Measurements from ENCODE around the gene PRKCZ. TPM values are rescaled to one million over a fixed set of nuclear protein-coding genes. Genes with fewer than 3 reads are reported as not detected.
A peak's percentile ranks its signal among the peaks of the same experiment; 100 is the strongest.

Gene PRKCZ
- total RNA-seq, 1 donor from 2014 or later = 7.8 TPM

DNA sequence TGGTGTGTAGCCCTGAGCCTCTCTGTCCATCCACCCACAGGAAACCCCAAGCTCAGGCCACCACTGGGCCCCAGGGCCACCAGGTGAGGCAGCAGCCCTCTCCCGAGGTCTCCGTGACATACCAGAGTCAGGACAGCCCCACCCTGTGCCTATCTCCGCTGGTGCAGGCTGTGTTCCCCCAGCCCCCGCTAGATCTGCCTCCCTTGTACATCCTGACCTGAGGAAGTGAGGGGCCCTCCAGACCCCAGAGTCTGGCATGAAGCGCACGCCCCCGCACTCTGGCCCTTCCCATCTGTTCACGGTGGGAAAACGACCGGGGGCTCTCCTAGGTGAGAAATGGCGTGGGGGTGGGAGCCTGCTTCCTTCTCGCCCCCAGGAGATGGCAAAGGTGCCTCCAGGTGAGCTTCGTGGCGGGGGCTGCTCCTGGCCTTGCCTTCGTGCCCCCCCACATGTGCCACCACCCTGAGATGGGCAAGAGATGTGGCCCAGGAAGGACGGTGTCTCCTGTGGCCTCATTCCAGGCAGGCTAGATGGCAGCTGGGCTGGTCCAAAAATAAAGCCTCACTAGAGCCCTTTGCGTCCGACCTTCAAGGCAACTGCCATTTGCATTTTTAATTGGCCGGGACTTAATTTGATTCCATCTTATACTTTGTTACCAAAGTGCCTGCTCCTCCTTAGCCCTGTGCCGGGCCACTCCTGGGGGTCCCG lies 28.0 kb upstream of the PRKCZ start:
- no peak for DNase-seq (ENCODE audit: low spot score)
- peaks cover 3% of the 10 kb centered on the region for H3K4me1 Mint-ChIP-seq (ENCODE audit: low read depth)
- TF ChIP-seq, protein P1, sequence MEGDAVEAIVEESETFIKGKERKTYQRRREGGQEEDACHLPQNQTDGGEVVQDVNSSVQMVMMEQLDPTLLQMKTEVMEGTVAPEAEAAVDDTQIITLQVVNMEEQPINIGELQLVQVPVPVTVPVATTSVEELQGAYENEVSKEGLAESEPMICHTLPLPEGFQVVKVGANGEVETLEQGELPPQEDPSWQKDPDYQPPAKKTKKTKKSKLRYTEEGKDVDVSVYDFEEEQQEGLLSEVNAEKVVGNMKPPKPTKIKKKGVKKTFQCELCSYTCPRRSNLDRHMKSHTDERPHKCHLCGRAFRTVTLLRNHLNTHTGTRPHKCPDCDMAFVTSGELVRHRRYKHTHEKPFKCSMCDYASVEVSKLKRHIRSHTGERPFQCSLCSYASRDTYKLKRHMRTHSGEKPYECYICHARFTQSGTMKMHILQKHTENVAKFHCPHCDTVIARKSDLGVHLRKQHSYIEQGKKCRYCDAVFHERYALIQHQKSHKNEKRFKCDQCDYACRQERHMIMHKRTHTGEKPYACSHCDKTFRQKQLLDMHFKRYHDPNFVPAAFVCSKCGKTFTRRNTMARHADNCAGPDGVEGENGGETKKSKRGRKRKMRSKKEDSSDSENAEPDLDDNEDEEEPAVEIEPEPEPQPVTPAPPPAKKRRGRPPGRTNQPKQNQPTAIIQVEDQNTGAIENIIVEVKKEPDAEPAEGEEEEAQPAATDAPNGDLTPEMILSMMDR (IDR thresholded peaks at IDR 0.05) = no peak
- peaks cover 47% of the 10 kb centered on the region for H3K27me3 Mint-ChIP-seq (ENCODE audit: low read depth)
- H3K9me3 Mint-ChIP-seq (ENCODE audit: low read depth) = no peaks in the 10 kb centered on the region
- no peak overlapping the region for H3K4me3 Mint-ChIP-seq (ENCODE audit: unreplicated experiment)
- H3K36me3 Mint-ChIP-seq (ENCODE audit: low read depth) = peaks cover 2% of the 10 kb centered on the region
- H3K27ac Mint-ChIP-seq (ENCODE audit: unreplicated experiment) = no peak overlapping the region

DNA sequence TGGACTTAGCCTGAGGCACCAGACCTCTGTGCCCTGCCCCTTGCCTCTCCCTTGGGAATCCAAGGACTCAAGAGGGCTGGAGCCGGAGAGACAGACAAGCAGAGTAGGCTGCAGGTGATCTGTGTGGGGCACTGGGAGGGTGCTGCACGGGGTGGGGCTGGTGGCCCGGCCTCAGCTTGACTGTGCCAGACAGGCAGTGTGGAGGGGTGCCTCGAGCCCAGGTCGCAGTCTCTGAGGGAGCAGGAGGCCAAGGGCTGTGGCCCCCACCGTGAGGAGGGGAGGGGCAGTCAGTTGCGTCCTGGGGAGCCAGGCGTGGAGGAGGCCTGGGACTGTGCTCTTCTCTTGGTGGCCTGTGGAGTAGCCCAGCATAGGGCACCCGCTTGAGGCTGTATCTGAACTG lies 27.0 kb upstream of the PRKCZ start:
- peaks cover 2% of the 10 kb centered on the region for H3K36me3 Mint-ChIP-seq (ENCODE audit: low read depth)
- DNase-seq (ENCODE audit: low spot score) = peak; percentile 90
- no peaks in the 10 kb centered on the region for H3K9me3 Mint-ChIP-seq (ENCODE audit: low read depth)
- no peak overlapping the region for H3K27ac Mint-ChIP-seq (ENCODE audit: unreplicated experiment)
- TF ChIP-seq, protein P1 (IDR thresholded peaks at IDR 0.05) = no peak
- H3K4me1 Mint-ChIP-seq (ENCODE audit: low read depth) = peaks cover 3% of the 10 kb centered on the region
- H3K27me3 Mint-ChIP-seq (ENCODE audit: low read depth) = peaks cover 45% of the 10 kb centered on the region
- no peak overlapping the region for H3K4me3 Mint-ChIP-seq (ENCODE audit: unreplicated experiment)

DNA sequence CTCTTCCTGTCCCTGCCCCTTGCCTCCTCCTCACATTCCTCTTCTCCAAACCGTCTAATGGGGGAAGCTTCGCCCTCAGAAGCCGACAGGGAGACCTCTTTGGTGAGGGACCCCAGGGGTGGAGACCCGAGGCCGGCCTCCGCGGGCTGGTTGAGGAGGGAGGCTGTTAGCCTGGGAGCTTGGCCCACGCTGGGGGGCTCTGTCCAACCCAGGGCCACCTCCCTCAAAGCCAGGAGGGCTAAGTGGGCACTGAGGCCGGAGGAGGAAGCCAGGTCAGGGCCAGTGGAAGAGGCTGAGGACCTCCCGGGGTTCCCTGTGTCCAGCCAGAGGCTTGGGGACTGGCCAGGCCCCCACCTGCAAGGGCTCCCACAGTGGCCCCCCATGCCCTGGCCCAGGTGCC lies 25.8 kb upstream of the PRKCZ start:
- H3K27me3 Mint-ChIP-seq (ENCODE audit: low read depth) = peaks cover 41% of the 10 kb centered on the region
- H3K36me3 Mint-ChIP-seq (ENCODE audit: low read depth) = no peaks in the 10 kb centered on the region
- TF ChIP-seq, protein P1 (IDR thresholded peaks at IDR 0.05) = no peak
- no peak for DNase-seq (ENCODE audit: low spot score)
- H3K4me3 Mint-ChIP-seq (ENCODE audit: unreplicated experiment) = no peak overlapping the region
- H3K9me3 Mint-ChIP-seq (ENCODE audit: low read depth) = no peaks in the 10 kb centered on the region
- no peak overlapping the region for H3K27ac Mint-ChIP-seq (ENCODE audit: unreplicated experiment)
- no peaks in the 10 kb centered on the region for H3K4me1 Mint-ChIP-seq (ENCODE audit: low read depth)

DNA sequence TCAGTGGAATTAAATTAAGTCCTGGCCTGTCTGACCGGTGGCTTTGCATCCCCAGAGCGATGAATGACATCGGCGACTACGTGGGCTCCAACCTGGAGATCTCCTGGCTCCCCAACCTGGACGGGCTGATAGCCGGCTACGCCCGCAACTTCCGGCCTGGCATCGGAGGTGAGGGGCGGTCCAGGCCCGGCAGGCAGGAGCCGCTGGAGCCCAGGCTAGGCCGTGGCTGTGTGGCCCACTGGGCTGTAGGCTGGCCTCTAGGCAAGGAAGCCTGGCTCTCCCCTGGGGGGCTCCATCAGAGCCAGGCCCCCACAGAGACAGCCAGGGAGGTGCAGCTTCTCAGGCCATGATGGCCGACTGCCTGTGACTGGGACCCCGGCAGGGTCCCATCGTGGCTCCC lies 25.3 kb upstream of the PRKCZ start:
- no peak for DNase-seq (ENCODE audit: low spot score)
- H3K27me3 Mint-ChIP-seq (ENCODE audit: low read depth) = peaks cover 39% of the 10 kb centered on the region
- no peak overlapping the region for H3K4me3 Mint-ChIP-seq (ENCODE audit: unreplicated experiment)
- TF ChIP-seq, protein P1 (IDR thresholded peaks at IDR 0.05) = no peak
- no peaks in the 10 kb centered on the region for H3K36me3 Mint-ChIP-seq (ENCODE audit: low read depth)
- no peaks in the 10 kb centered on the region for H3K9me3 Mint-ChIP-seq (ENCODE audit: low read depth)
- H3K4me1 Mint-ChIP-seq (ENCODE audit: low read depth) = no peaks in the 10 kb centered on the region
- H3K27ac Mint-ChIP-seq (ENCODE audit: unreplicated experiment) = no peak overlapping the region

DNA sequence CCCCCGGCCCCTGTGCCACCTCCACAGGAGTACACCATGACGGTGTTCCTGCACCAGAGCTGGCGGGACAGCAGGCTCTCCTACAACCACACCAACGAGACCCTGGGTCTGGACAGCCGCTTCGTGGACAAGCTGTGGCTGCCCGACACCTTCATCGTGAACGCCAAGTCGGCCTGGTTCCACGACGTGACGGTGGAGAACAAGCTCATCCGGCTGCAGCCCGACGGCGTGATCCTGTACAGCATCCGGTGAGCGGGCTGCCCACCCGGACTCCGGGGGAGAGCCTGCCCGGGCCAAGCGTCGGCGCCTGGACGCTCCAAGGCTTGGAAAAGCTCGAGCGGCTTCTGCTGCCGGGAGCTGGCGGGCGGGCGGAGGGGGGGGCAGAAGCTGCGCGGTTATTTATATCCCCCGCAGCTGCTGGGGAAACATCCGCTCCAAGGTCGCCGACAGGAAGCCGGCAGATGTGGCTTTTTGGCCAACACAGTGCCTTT lies 24.7 kb upstream of the PRKCZ start:
- Mint-ChIP-seq H3K4me3 (ENCODE audit: unreplicated experiment) (no peak overlapping the region), H3K27me3 (ENCODE audit: low read depth) (peaks cover 37% of the 10 kb centered on the region), H3K27ac (ENCODE audit: unreplicated experiment) (no peak overlapping the region), H3K9me3 (ENCODE audit: low read depth) (no peaks in the 10 kb centered on the region), H3K4me1 (ENCODE audit: low read depth) (no peaks in the 10 kb centered on the region), H3K36me3 (ENCODE audit: low read depth) (no peaks in the 10 kb centered on the region)
- TF ChIP-seq, protein P1 (IDR thresholded peaks at IDR 0.05) = no peak
- DNase-seq (ENCODE audit: low spot score) = peak; percentile 90

Data from chondrocyte (in vitro differentiated cells).